MM.1S (cell line): ENCODE data around the gene IRF8.

Experiments used
- DNase-seq: peaks from one replicate; pipeline ENCODE4 v3.0.0-alpha.2; 2015
- H2AFZ ChIP-seq: fragments of 300-600 bp; sonication (generic); 2 replicates; pipeline ENCODE4 v1.6.0; 2016; ENCODE audit warnings: antibody characterized with exemption, low read length
- H3F3A ChIP-seq: fragments of 300-600 bp; sonication (generic); 2 replicates; pipeline ENCODE4 v1.6.1; 2016; ENCODE audit warnings: mild to moderate bottlenecking, antibody characterized with exemption, low read length, moderate library complexity, mixed read lengths; ENCODE audit not compliant: insufficient read depth
- H3K27ac ChIP-seq: fragments of 300-600 bp; sonication (generic); 2 replicates; pipeline ENCODE4 v1.5.1; 2016; ENCODE audit warnings: mild to moderate bottlenecking, low read length
- H3K27me3 ChIP-seq: fragments of 300-600 bp; sonication (generic); replicated peaks from 2 replicates; pipeline ENCODE4 v1.6.0; 2016; ENCODE audit warnings: low read length; ENCODE audit not compliant: insufficient read depth
- H3K36me3 ChIP-seq: fragments of 300-600 bp; sonication (generic); replicated peaks from 2 replicates; pipeline ENCODE4 v1.6.1; 2016; ENCODE audit warnings: mild to moderate bottlenecking, low read length, mixed read lengths; ENCODE audit not compliant: insufficient read depth
- H3K4me1 ChIP-seq: fragments of 300-600 bp; sonication (generic); 2 replicates; pipeline ENCODE4 v1.6.1; 2016; ENCODE audit warnings: low read length, mixed read lengths
- H3K4me2 ChIP-seq: fragments of 300-600 bp; sonication (generic); 2 replicates; pipeline ENCODE4 v1.6.0; 2016; ENCODE audit warnings: low read depth, low read length
- H3K4me3 ChIP-seq: fragments of 300-600 bp; sonication (generic); 2 replicates; pipeline ENCODE4 v1.5.1; 2016; ENCODE audit warnings: low read length, mixed read lengths
- H3K79me2 ChIP-seq: fragments of 300-600 bp; sonication (generic); 2 replicates; pipeline ENCODE4 v1.6.1; 2016; ENCODE audit warnings: mixed run types, low read length, mixed read lengths
- H3K9ac ChIP-seq: fragments of 300-600 bp; sonication (generic); 2 replicates; pipeline ENCODE4 v1.6.1; 2016; ENCODE audit warnings: low read length, mixed read lengths
- H3K9me2 ChIP-seq: fragments of 300-600 bp; sonication (generic); replicated peaks from 2 replicates; pipeline ENCODE4 v1.6.1; 2016; ENCODE audit warnings: mild to moderate bottlenecking, low read length, mixed read lengths; ENCODE audit not compliant: insufficient read depth
- H3K9me3 ChIP-seq: fragments of 300-600 bp; sonication (generic); replicated peaks from 2 replicates; pipeline ENCODE4 v1.6.1; 2016; ENCODE audit warnings: mild to moderate bottlenecking, low read length, mixed read lengths; ENCODE audit not compliant: insufficient read depth
- H4K20me1 ChIP-seq: fragments of 300-600 bp; sonication (generic); 2 replicates; pipeline ENCODE4 v1.6.1; 2016; ENCODE audit warnings: mild to moderate bottlenecking, low read length, moderate library complexity, mixed read lengths; ENCODE audit not compliant: insufficient read depth
- CTCF ChIP-seq: fragments of 300-600 bp; sonication (generic); IDR thresholded peaks from 2 replicates; pipeline ENCODE4 v1.5.1; 2016; ENCODE audit warnings: antibody characterized with exemption, low read length, mixed read lengths
- EZH2 ChIP-seq: fragments of 300-600 bp; sonication (generic); optimal IDR thresholded peaks from 2 replicates; pipeline ENCODE3; 2017; ENCODE audit warnings: low read depth, mild to moderate bottlenecking, antibody characterized with exemption, low read length, mixed read lengths
- EZH2phosphoT487 ChIP-seq: fragments of 300-600 bp; sonication (generic); IDR thresholded peaks from 2 replicates; pipeline ENCODE4 v1.6.1; 2018; ENCODE audit warnings: antibody characterized with exemption, low read length

Gene IRF8

GRCh38 chr16:85960486-85961046 lies 61.6 kb downstream of the IRF8 start:
- H4K20me1 ChIP-seq, result no peaks in the 10 kb centered on the region
- H3K36me3 ChIP-seq, result no peaks in the 10 kb centered on the region
- TF ChIP-seq EZH2phosphoT487 (no peak), CTCF (no peak), EZH2 (no peak)
- H3K9me3 ChIP-seq, result no peaks in the 10 kb centered on the region
- no peak overlapping the region for H3K27ac ChIP-seq
- H3K27me3 ChIP-seq, result peaks cover 95% of the 10 kb centered on the region
- DNase-seq, result no peak
- no peak overlapping the region for H3K4me2 ChIP-seq
- H3F3A ChIP-seq, result no peaks in the 10 kb centered on the region
- H3K9me2 ChIP-seq, result no peaks in the 10 kb centered on the region
- H3K79me2 ChIP-seq, result no peaks in the 10 kb centered on the region
- H3K4me1 ChIP-seq, result no peaks in the 10 kb centered on the region
- no peak overlapping the region for H3K9ac ChIP-seq
- H3K4me3 ChIP-seq, result no peak overlapping the region
- H2AFZ ChIP-seq, result no peak overlapping the region

- Histone ChIP-seq H2AFZ (no peak overlapping the region), H3K36me3 (no peaks in the 10 kb centered on the region), H3K27ac (no peak overlapping the region), H3K4me3 (no peak overlapping the region), H3K9me3 (no peaks in the 10 kb centered on the region), H3K4me2 (no peak overlapping the region), H3K9me2 (no peaks in the 10 kb centered on the region), H3K4me1 (no peaks in the 10 kb centered on the region), H3F3A (no peaks in the 10 kb centered on the region), H3K27me3 (peaks cover 96% of the 10 kb centered on the region), H3K9ac (no peak overlapping the region), H3K79me2 (no peaks in the 10 kb centered on the region), H4K20me1 (no peaks in the 10 kb centered on the region)
- DNase-seq, result no peak
- TF ChIP-seq CTCF (no peak), EZH2 (no peak), EZH2phosphoT487 (no peak)
Observed at GRCh38 chr16:85961988-85962915, 63.3 kb downstream of the IRF8 start.

GRCh38 chr16:85963753-85964285 lies 64.9 kb downstream of the IRF8 start:
- no peak for DNase-seq
- Histone ChIP-seq H3K4me1 (no peaks in the 10 kb centered on the region), H2AFZ (no peak overlapping the region), H3K79me2 (no peaks in the 10 kb centered on the region), H3K4me3 (no peak overlapping the region), H4K20me1 (no peaks in the 10 kb centered on the region), H3K9me3 (no peaks in the 10 kb centered on the region), H3K27ac (no peak overlapping the region), H3K9ac (no peak overlapping the region), H3F3A (no peaks in the 10 kb centered on the region), H3K27me3 (peaks cover 93% of the 10 kb centered on the region), H3K36me3 (no peaks in the 10 kb centered on the region), H3K4me2 (no peak overlapping the region), H3K9me2 (no peaks in the 10 kb centered on the region)
- TF ChIP-seq CTCF, result no peak
- no peak for TF ChIP-seq EZH2
- TF ChIP-seq EZH2phosphoT487, result no peak
